ENCODE data around the gene WRNIP1.
"Not testable (repeated sequence)": the region's sequence is repeated elsewhere in the genome, so short reads cannot be mapped to it uniquely, and the experiment has no call there.

The WRNIP1 gene

DNA sequence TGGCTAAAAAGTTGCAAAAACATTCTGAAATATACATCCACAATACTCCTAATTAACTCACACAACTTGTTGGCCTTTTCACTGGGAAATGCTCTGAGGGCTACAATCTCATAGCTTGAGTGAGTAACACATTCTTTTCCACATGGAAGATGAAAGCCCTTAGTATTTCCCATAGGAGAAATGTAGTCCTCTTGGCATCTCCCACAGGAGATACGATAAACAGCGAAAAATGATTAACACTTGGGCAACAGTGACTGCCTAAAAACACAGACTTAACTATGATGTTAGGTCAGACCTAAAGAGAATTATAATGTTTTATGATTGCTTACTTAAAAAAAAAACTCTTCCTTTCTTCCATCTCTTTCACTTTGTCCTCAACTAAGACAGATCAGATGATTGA, 23.4 kb upstream of the WRNIP1 start:
- no peak for DNase-seq

DNA sequence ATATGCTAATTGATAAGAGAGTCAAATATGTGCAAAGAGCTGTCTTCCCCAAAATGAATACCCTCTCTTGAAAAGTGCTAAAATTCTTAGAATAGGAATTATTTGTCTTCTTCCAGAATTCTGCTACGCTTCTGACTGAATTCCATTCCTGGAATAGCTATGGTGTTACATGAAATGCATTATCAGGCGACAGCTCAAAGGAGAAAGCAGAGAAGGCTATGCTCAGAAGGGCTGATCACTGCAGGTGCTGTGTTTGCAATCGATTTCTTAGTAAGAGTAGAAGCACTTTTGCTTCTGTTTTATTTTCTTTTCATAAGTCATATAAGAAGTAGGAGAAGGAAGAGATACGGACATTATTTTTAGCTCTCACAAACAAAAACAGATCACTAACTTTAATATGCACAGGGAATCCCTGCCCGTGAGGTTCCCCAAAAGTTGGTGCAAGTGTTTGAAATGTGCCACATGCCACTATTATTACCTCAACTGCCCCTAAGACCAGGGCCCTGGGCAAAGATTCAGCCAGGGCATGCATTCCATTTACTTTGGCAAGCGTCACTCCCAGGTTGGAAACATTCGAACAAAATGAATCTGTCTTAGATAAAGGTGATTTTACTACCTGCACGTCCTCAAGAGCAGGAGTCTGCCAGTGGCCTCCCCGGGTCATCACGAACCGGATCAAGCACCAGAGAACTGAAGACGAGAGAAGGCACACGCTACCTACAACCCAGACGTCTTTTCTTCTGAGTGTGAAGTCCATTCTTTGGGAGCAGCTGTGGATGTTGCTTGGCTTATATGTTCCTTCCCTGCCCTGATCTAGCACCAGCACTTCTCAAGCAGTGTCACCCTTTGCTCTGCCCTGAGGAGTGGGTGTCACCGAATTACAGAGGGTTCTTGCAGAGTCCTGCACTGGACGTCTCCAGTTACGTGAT, 21.6 kb upstream of the WRNIP1 start:
- no peak for DNase-seq

DNA sequence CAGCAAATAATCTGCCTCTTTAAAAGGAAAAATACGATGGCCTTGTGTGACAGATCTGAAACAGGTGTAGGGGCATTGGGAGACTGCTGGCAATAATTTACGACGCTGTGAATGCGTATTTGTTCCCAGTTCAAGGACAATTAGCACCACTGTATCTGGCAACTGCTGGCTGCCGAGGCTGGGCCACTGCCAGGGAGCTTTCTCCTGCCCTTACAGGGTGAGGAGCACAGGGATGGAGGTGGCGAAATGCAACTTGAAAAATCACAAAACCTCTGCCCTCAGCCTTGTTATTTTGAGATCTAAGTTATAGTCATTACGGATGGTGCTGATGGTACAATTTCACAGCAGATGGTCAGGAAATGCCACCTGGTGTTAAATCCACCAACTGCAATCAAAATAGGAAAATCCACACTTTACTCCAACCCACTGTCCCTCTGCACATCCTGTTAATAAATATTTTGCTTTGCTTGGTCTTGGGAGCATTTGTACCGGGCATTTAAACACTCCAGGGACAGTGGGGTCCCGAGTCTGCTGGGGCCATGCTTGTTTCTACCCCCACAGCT, 20.9 kb upstream of the WRNIP1 start:
- no peak for DNase-seq

- no peak for DNase-seq
Measured at GRCh38 chr6:2744778-2745177, 20.4 kb upstream of the WRNIP1 start.

GRCh38 chr6:2745246-2745645, 19.9 kb upstream of the WRNIP1 start:
- DNase-seq = no peak

GRCh38 chr6:2746557-2747061, 18.6 kb upstream of the WRNIP1 start:
- DNase-seq = no peak

DNA sequence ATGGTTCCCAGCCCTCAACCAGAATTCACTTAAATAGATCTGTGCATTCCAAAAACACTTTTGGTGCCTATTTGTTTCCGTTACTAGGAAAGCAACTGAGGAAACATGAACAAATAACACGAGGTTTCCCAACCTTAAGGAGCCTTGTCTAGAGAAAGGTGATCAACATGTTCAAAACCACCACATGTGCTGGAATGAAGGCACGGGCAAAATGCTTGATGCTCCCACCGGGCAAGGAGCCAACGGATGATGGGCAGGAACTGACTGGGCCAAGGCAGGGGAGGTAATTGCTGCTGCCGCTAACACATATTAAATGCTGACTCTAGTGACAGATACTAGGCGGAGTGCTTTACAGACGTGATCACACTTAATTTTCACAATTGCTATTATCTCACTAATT, 17.0 kb upstream of the WRNIP1 start:
- DNase-seq = no peak

- DNase-seq = peak; percentile 84
Measured at GRCh38 chr6:2749969-2750600, 15.1 kb upstream of the WRNIP1 start.

DNA sequence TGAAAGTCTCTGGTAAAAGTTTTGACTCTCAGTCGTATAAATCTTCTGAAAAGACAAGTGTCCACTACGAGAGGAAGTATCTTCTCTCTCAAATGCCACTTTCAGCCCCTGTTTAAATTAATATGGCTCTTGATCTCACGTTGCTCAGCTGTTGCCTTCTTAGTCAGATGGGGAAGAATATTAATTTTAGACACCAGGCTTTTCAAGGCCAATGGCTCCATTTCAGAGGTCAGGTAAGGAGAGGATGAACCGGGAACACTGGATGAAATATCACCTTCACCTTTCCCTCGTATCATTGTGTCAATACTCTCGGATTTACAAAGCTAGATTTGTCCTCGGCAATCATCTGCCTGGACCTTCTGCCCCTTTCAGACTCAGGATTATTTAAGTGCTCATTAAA, 14.4 kb upstream of the WRNIP1 start, which contains the start of gene MYLK4:
Gene MYLK4, minus strand, starts transcription at position 91 of the 400 bp plus-strand sequence. CDS start 1,628 bp downstream, outside the sequence.
- DNase-seq = no peak

DNA sequence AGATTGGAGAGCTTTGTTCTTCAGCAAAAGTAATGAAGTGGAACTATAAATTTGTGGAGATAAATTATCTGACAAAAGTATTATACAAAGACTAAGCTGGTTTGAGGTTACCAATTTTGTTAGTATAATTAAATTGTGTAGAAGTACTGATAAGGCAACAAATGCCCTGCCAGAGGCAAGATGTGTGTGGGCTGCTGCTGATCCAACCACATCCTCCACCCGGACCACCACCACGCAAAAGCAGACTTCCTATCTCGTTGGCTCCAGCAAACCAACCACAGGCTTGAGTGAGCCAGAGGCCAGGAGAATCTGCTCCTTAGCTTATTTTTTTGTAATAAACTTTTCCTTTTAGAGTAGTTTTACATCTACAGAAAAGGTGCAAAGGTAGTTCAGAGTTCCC, 13.3 kb upstream of the WRNIP1 start:
- DNase-seq = no peak

GRCh38 chr6:2752477-2753109, 12.6 kb upstream of the WRNIP1 start:
- no peak for DNase-seq

GRCh38 chr6:2753110-2753489, 12.1 kb upstream of the WRNIP1 start:
- DNase-seq = no peak

GRCh38 chr6:2753743-2754142, 11.4 kb upstream of the WRNIP1 start:
- no peak for DNase-seq

- no peak for DNase-seq
Measured at GRCh38 chr6:2754393-2754792, 10.8 kb upstream of the WRNIP1 start.

DNA sequence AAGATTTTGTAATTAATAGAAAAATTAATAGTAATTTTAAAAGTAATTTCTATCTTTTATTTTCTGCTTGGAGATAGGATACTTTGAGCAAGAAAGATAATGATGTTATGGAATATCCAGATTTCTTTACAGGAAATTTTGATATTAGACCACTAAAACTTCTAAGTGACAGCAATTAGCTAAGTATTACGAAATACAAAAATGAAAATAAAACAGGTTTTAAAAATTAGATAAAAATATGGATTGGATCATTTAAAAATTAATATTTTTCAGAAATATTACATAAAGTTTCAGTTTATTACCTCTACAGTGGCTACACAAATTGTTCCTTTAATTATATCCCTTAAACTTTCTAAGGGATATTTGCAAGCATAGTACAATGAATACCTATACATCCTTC, 10.3 kb upstream of the WRNIP1 start:
- DNase-seq = no peak

DNA sequence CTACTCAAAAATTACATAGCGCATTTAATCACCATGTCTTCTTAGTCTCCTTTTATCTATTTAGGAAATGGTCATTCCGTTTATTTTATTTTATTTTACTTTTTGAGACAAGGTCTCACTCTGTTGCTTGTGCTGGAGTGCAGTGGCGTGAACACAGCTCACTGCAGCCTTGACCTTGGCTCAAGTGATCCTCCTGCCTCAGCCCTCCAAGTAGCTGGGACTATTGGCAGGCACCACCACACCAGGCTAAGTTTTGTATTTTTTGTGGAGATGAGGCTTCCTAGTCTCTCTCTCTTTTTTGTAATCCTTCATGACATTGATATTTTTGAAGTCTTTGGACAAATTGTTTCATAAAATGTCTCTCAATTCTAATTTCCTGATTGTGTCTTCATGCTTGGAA, 9.7 kb upstream of the WRNIP1 start:
- no peak for DNase-seq

- DNase-seq = no peak
Measured at GRCh38 chr6:2756241-2756640, 9.0 kb upstream of the WRNIP1 start.

GRCh38 chr6:2756687-2757224, 8.4 kb upstream of the WRNIP1 start:
- DNase-seq = no peak

DNA sequence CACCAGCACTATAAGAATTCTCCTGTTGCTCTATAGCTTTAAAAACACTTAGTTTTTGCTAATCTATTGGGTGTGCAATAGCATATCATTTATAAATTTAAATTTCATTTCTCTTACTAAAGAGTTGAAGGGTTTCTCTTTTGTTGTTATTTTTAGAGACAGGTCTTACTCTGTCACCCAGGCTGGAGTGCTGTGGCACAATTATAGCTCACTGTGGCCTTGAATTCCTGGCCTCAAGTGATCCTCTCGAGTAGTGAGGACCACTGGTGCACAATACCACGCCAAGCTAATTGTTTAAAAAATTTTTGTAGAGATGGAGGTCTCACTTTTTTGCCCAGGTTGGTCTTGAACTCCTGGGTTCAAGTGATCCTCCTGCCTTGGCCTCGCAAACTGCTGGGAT, 6.2 kb upstream of the WRNIP1 start:
- no peak for DNase-seq

- DNase-seq = no peak
Measured at GRCh38 chr6:2760882-2761842, 4.0 kb upstream of the WRNIP1 start.

- not testable (repeated sequence) for DNase-seq
Measured at GRCh38 chr6:2762868-2763267, 2.3 kb upstream of the WRNIP1 start.

GRCh38 chr6:2763345-2763841, 1.8 kb upstream of the WRNIP1 start:
- no peak for DNase-seq

All from activated CD8-positive, alpha-beta memory T cell treated with anti-CD3 and anti-CD28 coated beads for 24 hours (primary cell).